H1 (cell line): ENCODE data around the gene IFIT2.
"Not testable (repeated sequence)": the region's sequence is repeated elsewhere in the genome, so short reads cannot be mapped to it uniquely, and the experiment has no call there.

Experiments
- BRCA1 ChIP-seq: IDR thresholded peaks from 2 replicates; pipeline ENCODE4 v1.6.1; 2012; ENCODE audit warnings: low read depth, low read length, improper control_type of control experiment
- CEBPB ChIP-seq: IDR thresholded peaks from 2 replicates; pipeline ENCODE4 v1.6.1; 2012; ENCODE audit warnings: low read depth, low read length
- EZH2 ChIP-seq: fragments of 200-600 bp; sonication (generic); IDR thresholded peaks from 2 replicates; pipeline ENCODE4 v1.7.1; 2012; ENCODE audit warnings: low read depth, mild to moderate bottlenecking, moderate library complexity, low read length, inconsistent platforms; ENCODE audit not compliant: severe bottlenecking
- HDAC2 ChIP-seq, 2 experiments: fragments of 300-600 bp in 1 of 2; sonication (generic) in 1 of 2; IDR thresholded peaks; 2 replicates each; pipeline ENCODE4 v1.6.1; 2011 to 2012; ENCODE audit warnings: low read depth in 2 of 2, low read length in 2 of 2, mild to moderate bottlenecking in 2 of 2, moderate library complexity in 2 of 2, borderline replicate concordance in 1 of 2, inconsistent platforms in 1 of 2
- MAFK ChIP-seq: IDR thresholded peaks from 2 replicates; pipeline ENCODE4 v1.6.1; 2012; ENCODE audit warnings: low read depth, mild to moderate bottlenecking, improper control_type of control experiment, low read length
- POLR2A ChIP-seq, 2 experiments: IDR thresholded peaks; 1 replicate in 1 of 2; 2 replicates in 1 of 2; pipeline ENCODE4 v1.6.1; 2011; ENCODE audit warnings: low read depth in 2 of 2, low read length in 2 of 2, mild to moderate bottlenecking in 2 of 2; ENCODE audit errors: control extremely low read depth in 1 of 2
- POLR2AphosphoS5 ChIP-seq: IDR thresholded peaks from 2 replicates; pipeline ENCODE4 v1.6.1; 2011; ENCODE audit warnings: low read depth, low read length
- SUZ12 ChIP-seq: fragments of 200-600 bp; sonication (generic); IDR thresholded peaks from 2 replicates; pipeline ENCODE4 v1.6.1; 2012; ENCODE audit warnings: mild to moderate bottlenecking, inconsistent platforms, low read length, moderate library complexity, mixed read lengths
- TEAD4 ChIP-seq: IDR thresholded peaks from 2 replicates; pipeline ENCODE4 v1.6.1; 2012; ENCODE audit warnings: low read depth, low read length, inconsistent platforms, mixed read lengths
- TF ChIP-seq, protein P1 (sequence below), 3 experiments: IDR thresholded peaks; 1 replicate in 2 of 3; 2 replicates in 1 of 3; pipeline versions ENCODE4 v1.5.1 to v1.6.1; 2011; ENCODE audit warnings: low read length in 3 of 3, mild to moderate bottlenecking in 3 of 3, inconsistent platforms in 2 of 3, low read depth in 1 of 3, moderate library complexity in 1 of 3; ENCODE audit not compliant: insufficient read depth in 1 of 3; ENCODE audit errors: control extremely low read depth in 1 of 3

DNA sequence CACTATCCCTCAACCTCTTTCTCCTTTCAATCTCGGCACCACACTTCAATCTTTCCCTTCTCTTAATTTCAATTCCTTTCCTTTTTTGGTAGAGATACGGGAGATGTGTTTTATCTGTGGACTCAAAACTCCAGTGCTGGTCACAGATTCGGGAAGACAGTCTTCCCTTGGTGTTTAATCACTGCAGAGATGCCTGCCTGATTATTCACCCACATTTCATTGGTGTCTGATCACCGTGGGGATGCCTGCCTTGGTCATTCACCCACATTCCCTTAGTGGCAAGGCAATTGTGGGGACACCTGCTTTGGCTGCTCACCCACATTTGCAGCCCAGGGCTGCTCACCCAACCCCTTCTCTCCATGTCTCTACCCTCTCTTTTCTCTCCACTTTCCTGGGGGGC is 16.5 kb upstream of the IFIT2 start:
- TF ChIP-seq, protein P1, sequence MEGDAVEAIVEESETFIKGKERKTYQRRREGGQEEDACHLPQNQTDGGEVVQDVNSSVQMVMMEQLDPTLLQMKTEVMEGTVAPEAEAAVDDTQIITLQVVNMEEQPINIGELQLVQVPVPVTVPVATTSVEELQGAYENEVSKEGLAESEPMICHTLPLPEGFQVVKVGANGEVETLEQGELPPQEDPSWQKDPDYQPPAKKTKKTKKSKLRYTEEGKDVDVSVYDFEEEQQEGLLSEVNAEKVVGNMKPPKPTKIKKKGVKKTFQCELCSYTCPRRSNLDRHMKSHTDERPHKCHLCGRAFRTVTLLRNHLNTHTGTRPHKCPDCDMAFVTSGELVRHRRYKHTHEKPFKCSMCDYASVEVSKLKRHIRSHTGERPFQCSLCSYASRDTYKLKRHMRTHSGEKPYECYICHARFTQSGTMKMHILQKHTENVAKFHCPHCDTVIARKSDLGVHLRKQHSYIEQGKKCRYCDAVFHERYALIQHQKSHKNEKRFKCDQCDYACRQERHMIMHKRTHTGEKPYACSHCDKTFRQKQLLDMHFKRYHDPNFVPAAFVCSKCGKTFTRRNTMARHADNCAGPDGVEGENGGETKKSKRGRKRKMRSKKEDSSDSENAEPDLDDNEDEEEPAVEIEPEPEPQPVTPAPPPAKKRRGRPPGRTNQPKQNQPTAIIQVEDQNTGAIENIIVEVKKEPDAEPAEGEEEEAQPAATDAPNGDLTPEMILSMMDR (IDR thresholded peaks at IDR 0.05; ENCODE audit: control extremely low read depth in 1 of 3, insufficient read depth in 1 of 3, low read depth in 1 of 3, low read length in 3 of 3), result not testable (repeated sequence)
- TF ChIP-seq HDAC2 (IDR thresholded peaks at IDR 0.05; ENCODE audit: borderline replicate concordance in 1 of 2, low read depth in 2 of 2, low read length in 2 of 2); MAFK; POLR2A (IDR thresholded peaks at IDR 0.05; ENCODE audit: control extremely low read depth in 1 of 2, low read depth in 2 of 2, low read length in 2 of 2); POLR2AphosphoS5; EZH2; TEAD4; BRCA1; SUZ12; CEBPB: not testable (repeated sequence)
